ENCODE results near the gene PRR33.
"Not testable (repeated sequence)": the region's sequence is repeated elsewhere in the genome, so short reads cannot be mapped to it uniquely, and the experiment has no call there.

- not testable (repeated sequence) for TF ChIP-seq CTCF, POLR2A, EP300 (IDR thresholded peaks at IDR 0.05)
These were observed 15.8 kb downstream of the PRR33 start for GRCh38 chr11:1875851-1876301.
